Measurements from ENCODE around the gene NEUROD4.

GRCh38 chr12:55073043-55074022 is 53.6 kb downstream of the NEUROD4 start:
- TF ChIP-seq POLR2AphosphoS5 (IDR thresholded peaks at IDR 0.05; ENCODE audit: low read depth, low read length) (no peak), FOXP2 (optimal IDR thresholded peaks at IDR 0.05; ENCODE audit: borderline replicate concordance, extremely low read depth, extremely low read length, insufficient read depth) (no peak), TAF1 (IDR thresholded peaks at IDR 0.05; ENCODE audit: borderline replicate concordance, insufficient read depth, low read length) (no peak), SIN3A (IDR thresholded peaks at IDR 0.05; ENCODE audit: borderline replicate concordance, insufficient read depth, low read length) (no peak)
- TF ChIP-seq, protein P1, sequence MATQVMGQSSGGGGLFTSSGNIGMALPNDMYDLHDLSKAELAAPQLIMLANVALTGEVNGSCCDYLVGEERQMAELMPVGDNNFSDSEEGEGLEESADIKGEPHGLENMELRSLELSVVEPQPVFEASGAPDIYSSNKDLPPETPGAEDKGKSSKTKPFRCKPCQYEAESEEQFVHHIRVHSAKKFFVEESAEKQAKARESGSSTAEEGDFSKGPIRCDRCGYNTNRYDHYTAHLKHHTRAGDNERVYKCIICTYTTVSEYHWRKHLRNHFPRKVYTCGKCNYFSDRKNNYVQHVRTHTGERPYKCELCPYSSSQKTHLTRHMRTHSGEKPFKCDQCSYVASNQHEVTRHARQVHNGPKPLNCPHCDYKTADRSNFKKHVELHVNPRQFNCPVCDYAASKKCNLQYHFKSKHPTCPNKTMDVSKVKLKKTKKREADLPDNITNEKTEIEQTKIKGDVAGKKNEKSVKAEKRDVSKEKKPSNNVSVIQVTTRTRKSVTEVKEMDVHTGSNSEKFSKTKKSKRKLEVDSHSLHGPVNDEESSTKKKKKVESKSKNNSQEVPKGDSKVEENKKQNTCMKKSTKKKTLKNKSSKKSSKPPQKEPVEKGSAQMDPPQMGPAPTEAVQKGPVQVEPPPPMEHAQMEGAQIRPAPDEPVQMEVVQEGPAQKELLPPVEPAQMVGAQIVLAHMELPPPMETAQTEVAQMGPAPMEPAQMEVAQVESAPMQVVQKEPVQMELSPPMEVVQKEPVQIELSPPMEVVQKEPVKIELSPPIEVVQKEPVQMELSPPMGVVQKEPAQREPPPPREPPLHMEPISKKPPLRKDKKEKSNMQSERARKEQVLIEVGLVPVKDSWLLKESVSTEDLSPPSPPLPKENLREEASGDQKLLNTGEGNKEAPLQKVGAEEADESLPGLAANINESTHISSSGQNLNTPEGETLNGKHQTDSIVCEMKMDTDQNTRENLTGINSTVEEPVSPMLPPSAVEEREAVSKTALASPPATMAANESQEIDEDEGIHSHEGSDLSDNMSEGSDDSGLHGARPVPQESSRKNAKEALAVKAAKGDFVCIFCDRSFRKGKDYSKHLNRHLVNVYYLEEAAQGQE (IDR thresholded peaks at IDR 0.05; ENCODE audit: insufficient read depth in 1 of 2, low read depth in 2 of 2, low read length in 2 of 2): no peak

Data from PFSK-1 (cell line).